GM19238 (cell line): ENCODE results near the gene CCL2.

Experiments
- DNase-seq: peaks from one replicate; pipeline ENCODE4 v3.0.0; 2011; ENCODE audit warnings: low spot score; ENCODE audit not compliant: insufficient read length

The CCL2 gene

DNA sequence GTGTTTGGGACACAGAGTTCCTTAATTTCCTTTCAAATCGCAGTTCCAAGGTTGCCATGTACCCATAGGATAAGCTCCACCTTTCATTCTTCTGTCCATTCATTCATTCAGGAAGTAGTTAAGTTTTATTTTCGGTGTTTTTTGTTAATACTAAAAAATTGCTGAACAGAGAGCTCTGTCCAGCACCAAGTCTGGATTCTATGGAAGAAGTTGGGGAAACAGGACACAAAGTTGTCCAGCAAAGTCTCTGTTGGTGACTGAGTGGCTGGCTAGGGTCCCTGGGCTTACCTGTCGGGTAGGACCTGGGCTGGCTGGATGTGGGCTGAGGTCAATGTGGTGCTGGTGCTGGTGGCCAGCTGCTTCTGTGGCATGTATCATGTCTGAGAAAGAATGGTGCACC lies 17.6 kb upstream of the CCL2 start:
- DNase-seq, result no peak

DNA sequence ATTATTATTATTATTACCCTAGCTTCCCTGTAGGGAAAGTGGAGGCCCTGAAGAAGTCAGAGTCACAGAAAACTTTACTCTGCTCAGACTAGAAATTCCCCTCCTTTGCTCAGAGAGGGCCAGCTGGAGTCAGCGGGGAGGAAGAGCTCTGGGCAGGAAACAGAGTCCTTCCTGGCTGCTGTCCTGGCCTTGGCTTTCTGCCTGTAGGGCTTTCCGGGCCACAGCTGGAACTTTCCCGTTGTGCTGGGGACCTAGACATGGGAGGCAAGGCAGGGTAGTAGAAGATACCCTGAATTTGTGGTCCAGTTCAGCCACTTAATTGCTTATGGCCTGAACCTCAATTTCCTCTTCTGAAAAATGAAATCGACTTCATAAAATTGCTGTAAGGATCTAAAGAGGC lies 14.0 kb upstream of the CCL2 start:
- no peak for DNase-seq

DNA sequence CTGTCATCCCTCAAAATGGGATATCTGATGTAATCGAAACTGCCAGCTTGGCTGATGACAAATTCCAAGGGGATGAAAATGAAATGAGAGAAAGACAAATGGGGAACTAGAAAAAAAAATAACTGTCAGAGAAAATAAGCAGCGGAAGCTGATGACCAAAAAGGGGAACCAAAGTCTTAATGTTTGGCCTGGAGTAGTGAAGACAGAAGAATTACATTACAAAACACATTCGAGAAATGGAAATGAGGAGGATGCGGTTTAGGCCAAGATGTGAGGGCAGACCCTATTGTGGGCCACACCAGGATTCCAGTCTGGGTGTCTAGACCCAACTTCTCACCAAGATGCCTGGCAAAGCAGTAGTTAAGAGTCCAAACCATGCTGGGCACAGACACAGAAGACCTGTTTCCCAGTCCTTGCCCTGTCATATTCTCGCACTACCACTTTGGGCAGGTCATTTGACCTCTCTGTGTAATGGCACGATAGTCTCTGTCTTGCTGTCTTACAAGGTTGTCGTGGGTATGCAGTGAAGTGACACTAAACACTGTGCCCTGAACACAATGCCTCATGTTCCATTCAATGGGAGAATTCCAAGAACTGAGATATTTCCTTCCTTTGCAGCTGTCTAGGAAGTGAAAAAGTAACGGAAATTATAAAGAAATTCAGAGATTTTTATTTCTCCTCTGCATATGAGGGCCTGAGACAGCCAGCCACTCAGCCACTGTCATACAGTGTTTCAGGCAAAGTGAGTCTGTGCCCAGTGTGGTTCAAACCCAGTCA lies 12.3 kb upstream of the CCL2 start:
- no peak for DNase-seq

DNA sequence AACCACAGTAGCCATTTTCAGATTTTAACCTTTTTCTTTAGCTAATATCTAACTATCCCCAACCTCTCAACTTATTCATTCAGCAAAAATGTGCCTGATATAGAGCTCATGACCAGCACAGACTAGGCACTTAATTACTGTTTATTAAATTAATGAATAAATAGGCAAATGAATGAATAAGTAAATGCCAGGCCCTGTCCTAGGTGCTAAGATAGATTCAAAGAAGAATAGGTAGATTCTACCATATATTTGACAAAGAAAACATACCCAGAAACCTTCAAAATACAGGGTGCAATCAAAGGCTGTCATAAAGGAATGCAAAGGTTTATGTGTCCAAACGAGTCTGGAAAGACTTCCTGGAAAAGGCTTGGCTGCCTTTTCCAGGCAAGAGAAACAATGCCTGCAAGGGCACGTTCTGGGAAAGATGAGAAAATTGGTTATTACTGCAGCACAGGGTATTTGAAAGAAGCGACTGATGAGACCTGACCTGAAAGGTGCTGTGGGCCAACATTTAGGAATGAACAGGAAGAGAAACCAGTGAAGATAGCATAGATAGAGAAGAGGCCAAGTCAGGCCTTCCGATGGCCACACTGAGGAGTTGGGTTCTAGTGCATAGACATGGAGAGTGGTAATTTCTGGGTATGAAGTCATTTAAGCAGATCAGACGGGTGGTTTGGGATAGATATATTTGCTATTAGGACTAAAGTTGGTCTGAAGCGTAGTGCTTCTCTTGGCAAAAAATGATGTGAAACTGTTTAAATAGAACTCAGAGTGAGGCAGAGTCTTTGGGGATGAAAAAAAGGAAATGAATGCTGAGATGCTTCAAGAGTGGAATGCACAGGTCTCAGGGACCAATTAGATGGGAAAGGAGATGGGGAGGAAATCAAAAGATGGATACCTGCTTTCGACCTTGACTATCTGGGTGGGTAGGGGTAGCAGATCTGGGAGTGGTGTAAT lies 11.4 kb upstream of the CCL2 start:
- no peak for DNase-seq

DNA sequence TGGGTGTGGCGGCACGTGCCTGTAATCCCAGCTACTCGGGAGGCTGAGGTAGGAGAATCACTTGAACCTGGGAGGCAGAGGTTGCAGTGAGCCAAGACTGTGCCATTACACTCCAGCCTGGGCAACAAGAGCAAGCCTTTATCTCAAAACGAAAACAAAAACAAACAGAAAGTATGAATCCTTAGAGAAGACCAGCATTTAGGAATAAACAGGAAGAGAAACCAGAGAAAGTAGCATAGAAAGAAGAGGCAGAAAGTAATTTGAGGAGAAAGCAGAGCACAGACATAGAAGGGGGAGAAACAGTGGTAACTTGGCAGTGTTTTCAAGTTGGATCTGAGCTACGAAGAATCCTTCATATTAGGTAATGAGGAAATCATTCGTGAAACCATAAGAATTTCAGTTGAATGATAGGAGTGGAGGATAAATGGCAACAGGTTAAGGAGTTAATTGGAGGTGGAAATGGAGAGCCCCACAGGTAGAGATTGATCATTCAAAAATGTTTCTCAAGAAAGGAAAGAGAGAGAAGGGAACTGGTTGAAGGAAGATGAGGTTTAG lies 9.7 kb upstream of the CCL2 start:
- DNase-seq, result no peak

DNA sequence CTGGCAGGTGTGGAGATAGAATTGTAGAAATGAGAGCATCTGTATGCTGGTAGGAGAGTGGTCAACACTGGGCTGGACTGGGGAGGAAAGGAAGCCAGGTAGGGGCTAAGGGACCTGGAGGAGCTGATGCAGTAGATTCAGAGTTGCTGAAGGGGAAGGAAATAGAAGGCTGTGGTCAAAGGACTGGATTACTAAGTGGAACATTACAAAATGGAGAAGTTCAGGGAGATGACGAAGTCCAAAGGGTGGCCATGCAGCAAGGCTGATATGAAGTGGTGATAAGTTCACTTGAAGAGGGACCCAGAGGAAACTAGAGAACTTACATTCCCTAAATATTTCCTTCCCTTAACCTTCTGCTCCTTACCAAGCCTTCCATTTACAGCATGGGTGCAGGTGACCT lies 8.6 kb upstream of the CCL2 start:
- no peak for DNase-seq

DNA sequence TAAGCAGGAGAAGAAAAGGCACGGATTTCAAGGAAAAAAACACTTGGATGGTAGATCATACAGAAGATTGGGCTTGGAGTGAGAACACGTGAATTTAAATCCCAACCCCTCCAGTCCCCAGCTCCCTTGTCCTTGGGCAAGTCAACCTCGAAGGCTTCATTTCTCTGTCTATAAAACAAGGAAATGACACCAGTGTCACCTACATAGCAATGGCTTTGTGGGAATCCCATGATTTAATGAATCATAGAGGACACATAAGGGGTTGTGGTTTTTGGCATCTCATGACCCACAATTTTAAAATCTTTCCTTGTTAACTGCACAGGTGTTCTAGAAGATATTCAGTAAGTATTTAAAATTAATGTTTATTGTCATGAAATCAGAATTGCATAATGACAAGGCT lies 8.2 kb upstream of the CCL2 start:
- no peak for DNase-seq

DNA sequence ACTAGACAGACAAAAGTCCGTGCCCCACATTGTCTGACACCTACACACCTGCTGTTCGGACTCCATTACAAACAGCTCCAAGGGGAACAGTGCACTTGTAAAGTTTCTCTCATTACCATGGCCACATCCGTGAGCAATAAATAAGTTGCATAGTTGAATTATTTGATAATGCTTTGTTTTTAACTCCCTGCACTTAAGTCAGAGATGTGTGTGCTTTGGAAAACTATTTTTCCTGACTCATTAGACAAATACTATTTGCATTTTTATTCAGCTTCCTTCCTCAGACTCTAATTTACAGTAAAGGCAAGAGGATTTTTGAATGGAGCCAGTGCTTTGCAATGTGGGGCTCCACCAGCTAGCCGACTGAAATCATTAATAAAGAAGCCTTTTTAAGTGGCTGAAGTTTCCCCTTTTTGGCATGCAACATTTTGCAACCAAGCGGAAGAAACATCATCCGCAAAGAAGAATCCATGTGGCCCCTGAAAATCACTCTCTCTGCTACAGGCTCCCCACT lies 6.5 kb upstream of the CCL2 start:
- DNase-seq, result no peak

DNA sequence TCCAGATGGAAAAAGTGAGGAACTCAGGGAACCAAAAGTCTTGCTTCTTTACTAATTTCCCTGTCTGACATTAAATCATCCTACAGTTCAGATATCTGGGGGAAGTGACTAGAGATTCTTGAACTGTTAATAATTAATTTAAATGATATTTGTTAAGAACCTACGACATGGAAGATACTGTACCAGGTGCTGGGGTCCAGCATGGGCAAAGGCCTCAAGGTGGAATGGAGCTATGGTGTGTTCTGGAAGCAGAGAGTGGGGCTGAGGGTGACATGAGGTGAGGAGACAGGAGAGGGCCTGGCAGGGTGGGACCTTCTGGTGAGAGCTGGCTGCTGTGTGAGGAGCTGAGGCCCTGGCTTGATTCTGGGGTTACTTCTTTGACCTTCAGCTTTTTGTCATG lies 6.0 kb upstream of the CCL2 start:
- DNase-seq, result no peak

DNA sequence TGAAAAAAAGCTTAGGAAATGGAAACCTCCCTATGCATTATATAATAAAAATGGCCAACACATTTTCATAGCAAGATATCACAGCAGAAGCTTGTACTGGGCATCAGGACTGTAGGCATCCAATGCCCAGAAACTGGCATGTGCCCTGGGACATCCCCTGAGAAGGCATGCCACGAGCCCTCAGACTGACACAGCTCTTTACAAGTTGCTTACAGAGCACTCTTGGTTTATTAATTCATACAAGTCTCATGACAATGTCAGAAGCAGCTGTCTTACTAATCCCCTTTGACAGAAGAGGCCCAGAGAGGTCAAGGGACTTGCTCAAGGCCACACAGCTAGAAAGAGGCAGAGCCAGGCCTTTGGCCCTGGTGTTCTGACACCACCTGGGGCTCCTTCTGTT lies 5.6 kb upstream of the CCL2 start:
- DNase-seq, result no peak

DNA sequence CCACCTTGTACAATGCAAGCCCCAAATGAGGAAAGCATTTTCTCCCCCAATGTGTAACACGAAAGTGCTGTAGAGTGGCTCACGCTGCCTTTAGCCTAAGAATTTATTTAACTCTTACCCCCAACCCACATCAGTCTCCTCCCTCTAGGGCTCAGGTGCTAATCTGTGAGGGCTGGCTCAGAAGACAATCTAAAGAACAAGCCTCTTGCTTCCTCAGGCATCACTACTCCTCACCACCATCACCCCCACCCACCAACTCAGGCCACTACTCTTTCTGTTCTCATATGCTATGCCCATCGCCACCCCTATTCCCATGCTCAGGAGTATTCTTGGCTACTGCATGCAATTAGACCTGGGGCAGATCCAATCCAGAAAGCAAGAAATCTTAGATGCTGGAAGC lies 3.9 kb upstream of the CCL2 start:
- no peak for DNase-seq

DNA sequence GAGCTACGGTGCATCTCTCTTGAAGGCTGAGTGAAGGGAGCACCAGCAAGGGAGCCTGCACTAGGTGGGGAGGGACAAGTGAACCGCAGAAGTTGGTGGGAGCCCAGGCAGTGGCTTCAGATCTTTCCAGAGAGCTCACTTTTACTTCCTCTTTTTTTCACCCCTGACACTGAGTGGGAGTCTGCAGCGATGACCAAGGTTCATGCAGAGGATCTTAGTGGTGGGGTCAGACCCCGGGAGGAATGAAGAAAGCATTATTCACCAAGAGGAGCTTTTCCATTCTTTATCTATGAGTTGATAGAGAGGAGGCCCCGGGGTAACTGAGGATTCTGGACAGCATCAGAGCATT lies 3.0 kb upstream of the CCL2 start:
- peak; percentile 13 for DNase-seq

DNA sequence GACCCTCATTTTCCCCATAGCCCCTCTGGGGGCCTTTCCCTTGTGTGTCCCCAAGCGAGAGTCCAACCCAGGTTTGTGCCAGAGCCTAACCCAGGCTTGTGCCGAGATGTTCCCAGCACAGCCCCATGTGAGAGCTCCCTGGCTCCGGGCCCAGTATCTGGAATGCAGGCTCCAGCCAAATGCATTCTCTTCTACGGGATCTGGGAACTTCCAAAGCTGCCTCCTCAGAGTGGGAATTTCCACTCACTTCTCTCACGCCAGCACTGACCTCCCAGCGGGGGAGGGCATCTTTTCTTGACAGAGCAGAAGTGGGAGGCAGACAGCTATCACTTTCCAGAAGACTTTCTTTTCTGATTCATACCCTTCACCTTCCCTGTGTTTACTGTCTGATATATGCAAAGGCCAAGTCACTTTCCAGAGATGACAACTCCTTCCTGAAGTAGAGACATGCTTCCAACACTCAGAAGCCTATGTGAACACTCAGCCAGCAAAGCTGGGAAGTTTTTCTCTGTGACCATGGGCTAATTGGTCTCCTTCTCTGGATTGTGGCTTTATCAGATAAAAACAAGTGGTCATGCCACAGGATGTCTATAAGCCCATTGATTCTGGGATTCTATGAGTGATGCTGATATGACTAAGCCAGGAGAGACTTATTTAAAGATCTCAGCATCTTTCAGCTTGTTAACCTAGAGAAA lies 2.5 kb upstream of the CCL2 start:
- DNase-seq, result no peak

DNA sequence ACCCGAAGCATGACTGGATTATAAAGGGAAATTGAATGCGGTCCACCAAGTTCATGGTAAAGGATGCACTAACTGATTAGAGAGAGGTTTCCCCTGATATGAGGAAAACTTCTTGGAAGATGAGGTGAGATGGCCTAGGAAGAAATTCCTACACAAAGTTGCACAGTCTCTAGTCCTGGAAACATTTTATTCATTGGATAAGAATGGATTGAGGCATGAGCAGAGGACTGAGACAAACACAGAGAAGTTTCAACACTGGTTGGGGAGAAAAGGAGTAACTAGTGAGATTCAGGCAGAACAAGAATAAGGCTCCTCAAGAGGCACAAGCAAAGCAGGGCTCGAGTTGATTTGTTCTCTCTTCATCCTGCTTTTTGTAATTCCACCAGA lies 2.0 kb upstream of the CCL2 start:
- DNase-seq, result no peak

DNA sequence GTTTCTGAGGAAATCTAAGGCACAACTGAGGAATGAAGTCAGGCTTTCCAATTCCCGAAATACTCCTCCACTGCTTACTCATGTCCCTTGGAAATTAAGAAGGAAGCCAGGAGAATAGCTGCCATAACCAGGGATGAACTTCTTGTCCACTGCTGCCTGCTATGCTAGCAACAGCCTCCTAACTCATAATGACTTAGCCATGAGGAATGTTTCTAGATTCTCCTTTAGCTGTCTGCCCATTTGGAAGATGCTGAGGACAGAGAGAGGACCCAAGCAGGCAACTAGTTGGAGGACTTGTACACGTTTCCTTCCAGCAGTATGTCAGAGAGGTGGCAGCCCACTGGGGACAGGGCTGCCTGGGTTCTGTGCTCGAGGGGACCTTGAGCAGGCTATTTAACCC lies 939 bp upstream of the CCL2 start:
- DNase-seq, result no peak

DNA sequence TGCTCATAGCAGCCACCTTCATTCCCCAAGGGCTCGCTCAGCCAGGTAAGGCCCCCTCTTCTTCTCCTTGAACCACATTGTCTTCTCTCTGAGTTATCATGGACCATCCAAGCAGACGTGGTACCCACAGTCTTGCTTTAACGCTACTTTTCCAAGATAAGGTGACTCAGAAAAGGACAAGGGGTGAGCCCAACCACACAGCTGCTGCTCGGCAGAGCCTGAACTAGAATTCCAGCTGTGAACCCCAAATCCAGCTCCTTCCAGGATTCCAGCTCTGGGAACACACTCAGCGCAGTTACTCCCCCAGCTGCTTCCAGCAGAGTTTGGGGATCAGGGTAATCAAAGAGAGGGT lies 272 bp downstream of the CCL2 start:
- no peak for DNase-seq

DNA sequence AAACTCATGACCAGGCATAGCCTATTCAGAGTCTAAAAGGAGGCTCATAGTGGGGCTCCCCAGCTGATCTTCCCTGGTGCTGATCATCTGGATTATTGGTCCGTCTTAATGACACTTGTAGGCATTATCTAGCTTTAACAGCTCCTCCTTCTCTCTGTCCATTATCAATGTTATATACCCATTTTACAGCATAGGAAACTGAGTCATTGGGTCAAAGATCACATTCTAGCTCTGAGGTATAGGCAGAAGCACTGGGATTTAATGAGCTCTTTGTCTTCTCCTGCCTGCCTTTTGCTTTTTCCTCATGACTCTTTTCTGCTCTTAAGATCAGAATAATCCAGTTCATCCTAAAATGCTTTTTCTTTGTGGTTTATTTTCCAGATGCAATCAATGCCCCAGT lies 756 bp downstream of the CCL2 start:
- DNase-seq, result no peak

DNA sequence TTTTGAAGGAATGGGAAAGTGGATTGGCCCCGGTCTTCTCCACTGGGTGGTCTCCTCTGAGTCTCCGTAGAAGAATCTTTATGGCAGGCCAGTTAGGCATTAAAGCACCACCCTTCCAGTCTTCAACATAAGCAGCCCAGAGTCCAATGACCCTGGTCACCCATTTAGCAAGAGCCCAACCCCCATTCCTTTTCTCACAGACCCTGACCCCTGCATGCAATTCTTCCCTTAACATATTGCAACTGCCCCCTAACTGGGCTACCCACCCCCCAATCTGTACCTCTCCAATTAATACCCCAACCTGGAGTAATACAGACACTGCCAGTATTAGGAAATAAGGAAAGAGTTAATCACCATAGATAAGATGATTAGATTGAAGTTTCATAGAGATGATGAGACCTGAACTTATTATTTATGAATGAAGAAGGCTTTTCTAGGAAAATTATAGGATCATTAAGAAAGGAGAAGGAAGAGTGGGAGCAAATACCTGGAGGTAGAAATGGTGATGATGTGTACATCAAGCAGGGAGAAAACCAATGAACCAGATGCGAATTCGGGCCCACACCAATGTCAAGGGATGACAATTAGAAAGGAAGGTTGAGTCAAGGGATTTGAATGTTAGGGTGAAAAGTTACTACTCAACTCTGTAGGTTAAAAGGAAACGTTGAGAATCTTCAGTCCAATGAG lies 2.4 kb downstream of the CCL2 start:
- no peak for DNase-seq

DNA sequence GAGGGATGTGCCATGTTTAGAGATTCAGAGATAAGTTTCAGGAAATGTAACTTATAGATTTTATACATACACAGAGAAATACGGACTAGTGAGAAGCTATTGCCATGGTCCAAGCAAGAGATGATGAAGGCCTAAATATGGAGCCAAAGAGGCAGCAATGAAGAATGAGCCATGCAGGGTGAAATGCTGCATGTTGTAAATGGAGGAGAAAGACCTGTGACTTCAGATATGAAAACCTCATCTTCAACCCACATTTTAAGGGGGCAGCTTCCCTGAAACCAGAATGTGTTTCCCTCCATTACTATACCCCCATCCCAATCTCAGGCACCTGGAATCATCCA lies 2.9 kb downstream of the CCL2 start:
- DNase-seq, result no peak

DNA sequence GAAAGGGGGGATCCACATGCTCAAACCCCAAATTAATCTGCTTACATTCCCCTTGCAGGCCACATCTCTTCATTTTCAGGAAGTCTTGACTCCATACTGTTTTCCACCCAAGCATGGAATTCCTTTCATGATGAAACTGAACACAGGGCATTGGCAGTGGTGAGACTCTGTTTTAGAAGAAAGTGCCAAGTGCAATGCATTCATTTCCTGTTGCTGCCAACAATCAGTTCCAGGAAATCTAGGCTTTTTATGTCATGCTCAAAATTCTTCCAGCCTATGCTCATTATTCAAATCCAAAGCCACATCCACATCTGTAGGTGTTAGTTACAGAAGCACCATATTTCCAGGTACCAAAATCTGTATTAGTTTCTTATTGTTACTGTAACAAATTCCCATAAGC lies 4.1 kb downstream of the CCL2 start:
- DNase-seq, result no peak

DNA sequence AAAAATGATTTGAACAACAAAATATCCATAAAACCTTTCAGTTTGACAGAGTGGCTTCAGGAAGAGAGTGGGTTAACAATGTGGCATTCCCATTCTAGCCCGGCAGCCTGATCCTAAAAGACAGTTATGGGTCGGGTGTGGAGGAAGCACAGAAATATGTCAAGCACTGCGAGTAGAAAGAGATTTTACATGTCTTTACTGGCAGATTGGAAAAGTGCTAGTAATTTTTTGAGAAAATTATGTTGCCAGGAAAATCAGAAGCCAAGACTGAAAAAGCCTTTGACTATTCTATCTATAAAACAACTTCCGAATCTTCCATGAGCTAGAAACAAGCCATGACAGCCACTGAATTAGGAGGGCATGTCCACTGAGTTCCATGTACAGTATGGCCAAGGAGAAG lies 5.8 kb downstream of the CCL2 start:
- DNase-seq, result no peak
